HepG2 (cell line): ENCODE measurements around the gene SLC25A17. TPM values are rescaled to one million over a fixed set of nuclear protein-coding genes. Genes with fewer than 3 reads are reported as not detected.
A peak's percentile ranks its signal among the peaks of the same experiment; 100 is the strongest.

Experiments used
- CHD2 ChIP-seq: IDR thresholded peaks from 2 replicates; pipeline ENCODE4 v1.6.1; 2011; ENCODE audit warnings: low read depth, low read length, improper control_type of control experiment
- GABPB1 ChIP-seq: IDR thresholded peaks from 2 replicates; pipeline ENCODE4 v1.6.1; 2016; ENCODE audit warnings: mild to moderate bottlenecking, missing genetic modification reagents, moderate library complexity, missing compliant biosample characterization
- NFE2L2 ChIP-seq: fragments of 150-350 bp; IDR thresholded peaks from 2 replicates; pipeline ENCODE4 v1.6.1; 2014; ENCODE audit warnings: low read length
- RXRA ChIP-seq: sonication (generic); formaldehyde crosslinking; IDR thresholded peaks from 2 replicates; pipeline ENCODE4 v1.5.1; 2020; ENCODE audit warnings: missing genetic modification reagents
- SETDB1 ChIP-seq: sonication (generic); formaldehyde crosslinking; IDR thresholded peaks from 2 replicates; pipeline ENCODE4 v1.5.1; 2020; ENCODE audit warnings: missing genetic modification reagents, mild to moderate bottlenecking, borderline replicate concordance
- ZBTB7B ChIP-seq: sonication (generic); formaldehyde crosslinking; IDR thresholded peaks from 2 replicates; pipeline ENCODE4 v1.4.0; 2020; ENCODE audit warnings: missing genetic modification reagents
- ZFY ChIP-seq: sonication (generic); formaldehyde crosslinking; IDR thresholded peaks from 2 replicates; pipeline ENCODE4 v1.4.0; 2020; ENCODE audit warnings: missing genetic modification reagents
- ZNF235 ChIP-seq: sonication (generic); formaldehyde crosslinking; IDR thresholded peaks from 2 replicates; pipeline ENCODE4 v1.8.1; 2023; ENCODE audit warnings: mild to moderate bottlenecking, missing genetic modification reagents, borderline replicate concordance
- polyA plus RNA-seq, 8 experiments: library from polyadenylated mRNA; depleted of rRNA in 3 of 8; stranded (reverse) in 7 of 8; unstranded in 1 of 8; fragments of >200 nt; fragmentation: Illumina TruSeq in 4 of 8; extraction: Trizol in 4 of 8; gene quantifications; 2 replicates each; pipeline versions ENCODE4 v1.2.1 to v1.2.3, GENCODE V29; 2011 to 2016; ENCODE audit warnings: low read depth in 4 of 8, missing spikeins in 1 of 8, mixed read lengths in 1 of 8; ENCODE audit not compliant: insufficient read depth in 1 of 8
- total RNA-seq, 5 experiments: library from RNA; depleted of rRNA; stranded (reverse); fragments of >200 nt; fragmentation: Illumina TruSeq; extraction: Trizol; gene quantifications; 2 replicates each; pipeline ENCODE4 v1.2.3, GENCODE V29; 2016; ENCODE audit warnings: low read depth in 1 of 5
- TF ChIP-seq, protein P1 (sequence below): sonication (generic); formaldehyde crosslinking; IDR thresholded peaks from 2 replicates; pipeline ENCODE4 v1.4.0; 2020; ENCODE audit warnings: mild to moderate bottlenecking, missing genetic modification reagents
- TF ChIP-seq, protein P2 (sequence below): sonication (generic); formaldehyde crosslinking; conservative IDR thresholded peaks from 2 replicates; pipeline ENCODE4 v1.4.0; 2020; ENCODE audit warnings: missing genetic modification reagents
- TF ChIP-seq, protein P3 (sequence below): sonication (generic); formaldehyde crosslinking; IDR thresholded peaks from 2 replicates; pipeline ENCODE4 v1.8.0; 2022; ENCODE audit warnings: missing genetic modification reagents, mild to moderate bottlenecking, inconsistent platforms, borderline replicate concordance
- TF ChIP-seq, protein P4 (sequence below), 2 experiments: IDR thresholded peaks; 2 replicates each; pipeline ENCODE4 v1.6.1; 2011 to 2012; ENCODE audit warnings: low read length in 2 of 2, borderline replicate concordance in 1 of 2, low read depth in 1 of 2, mild to moderate bottlenecking in 1 of 2, moderate library complexity in 1 of 2
- TF ChIP-seq, protein P5 (sequence below): sonication (generic); IDR thresholded peaks from 2 replicates; pipeline ENCODE4 v1.6.1; 2016; ENCODE audit warnings: low read depth, borderline replicate concordance

SLC25A17 gene
- total and polyA plus RNA-seq, 2 of the 13 experiments (the other 11 are each of a cell fraction or from before 2014, with no cell fraction given) = 15.7 to 27.9 TPM

DNA sequence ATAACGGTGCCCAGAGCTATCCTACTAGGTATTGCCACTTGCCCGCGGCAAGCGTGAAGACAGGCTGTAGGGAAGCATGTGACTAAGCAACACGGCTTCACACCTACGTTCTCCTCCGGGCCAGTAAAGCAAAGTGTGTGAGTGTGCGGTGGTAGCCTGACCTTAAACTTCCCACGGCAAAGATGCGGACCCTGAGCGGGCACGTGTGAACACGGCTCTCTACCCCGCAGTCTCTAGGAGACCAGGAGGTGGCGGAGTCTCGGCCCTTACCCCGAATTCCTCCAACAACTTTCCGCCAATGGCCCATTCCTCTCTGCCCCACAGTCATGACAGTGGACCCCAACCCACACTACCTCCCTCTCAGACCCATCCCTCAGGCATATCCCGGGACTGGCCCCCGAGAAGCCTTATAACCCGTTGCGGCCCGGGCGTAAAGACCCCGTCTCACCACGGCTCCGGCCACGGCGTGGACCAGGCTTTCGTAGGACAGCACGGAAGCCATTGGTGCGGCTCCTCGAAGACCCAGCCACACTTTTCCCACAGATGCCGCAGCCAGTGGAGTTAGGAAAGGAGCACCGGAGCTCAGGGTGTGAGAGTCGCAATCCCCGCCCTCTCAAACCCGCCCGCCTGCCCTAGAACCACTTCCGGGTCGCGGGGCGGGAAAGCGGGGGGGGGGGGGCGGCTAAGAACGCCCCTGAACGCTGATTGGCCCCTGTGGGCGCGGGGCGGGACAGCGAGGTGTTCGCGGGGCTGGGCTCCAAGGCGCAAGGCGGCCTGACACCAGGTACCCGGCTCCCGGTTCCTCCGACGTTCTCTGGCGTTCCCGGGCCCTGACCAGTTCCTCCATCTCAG lies at the start of gene SLC25A17 (continued):
- TF ChIP-seq, protein P1, sequence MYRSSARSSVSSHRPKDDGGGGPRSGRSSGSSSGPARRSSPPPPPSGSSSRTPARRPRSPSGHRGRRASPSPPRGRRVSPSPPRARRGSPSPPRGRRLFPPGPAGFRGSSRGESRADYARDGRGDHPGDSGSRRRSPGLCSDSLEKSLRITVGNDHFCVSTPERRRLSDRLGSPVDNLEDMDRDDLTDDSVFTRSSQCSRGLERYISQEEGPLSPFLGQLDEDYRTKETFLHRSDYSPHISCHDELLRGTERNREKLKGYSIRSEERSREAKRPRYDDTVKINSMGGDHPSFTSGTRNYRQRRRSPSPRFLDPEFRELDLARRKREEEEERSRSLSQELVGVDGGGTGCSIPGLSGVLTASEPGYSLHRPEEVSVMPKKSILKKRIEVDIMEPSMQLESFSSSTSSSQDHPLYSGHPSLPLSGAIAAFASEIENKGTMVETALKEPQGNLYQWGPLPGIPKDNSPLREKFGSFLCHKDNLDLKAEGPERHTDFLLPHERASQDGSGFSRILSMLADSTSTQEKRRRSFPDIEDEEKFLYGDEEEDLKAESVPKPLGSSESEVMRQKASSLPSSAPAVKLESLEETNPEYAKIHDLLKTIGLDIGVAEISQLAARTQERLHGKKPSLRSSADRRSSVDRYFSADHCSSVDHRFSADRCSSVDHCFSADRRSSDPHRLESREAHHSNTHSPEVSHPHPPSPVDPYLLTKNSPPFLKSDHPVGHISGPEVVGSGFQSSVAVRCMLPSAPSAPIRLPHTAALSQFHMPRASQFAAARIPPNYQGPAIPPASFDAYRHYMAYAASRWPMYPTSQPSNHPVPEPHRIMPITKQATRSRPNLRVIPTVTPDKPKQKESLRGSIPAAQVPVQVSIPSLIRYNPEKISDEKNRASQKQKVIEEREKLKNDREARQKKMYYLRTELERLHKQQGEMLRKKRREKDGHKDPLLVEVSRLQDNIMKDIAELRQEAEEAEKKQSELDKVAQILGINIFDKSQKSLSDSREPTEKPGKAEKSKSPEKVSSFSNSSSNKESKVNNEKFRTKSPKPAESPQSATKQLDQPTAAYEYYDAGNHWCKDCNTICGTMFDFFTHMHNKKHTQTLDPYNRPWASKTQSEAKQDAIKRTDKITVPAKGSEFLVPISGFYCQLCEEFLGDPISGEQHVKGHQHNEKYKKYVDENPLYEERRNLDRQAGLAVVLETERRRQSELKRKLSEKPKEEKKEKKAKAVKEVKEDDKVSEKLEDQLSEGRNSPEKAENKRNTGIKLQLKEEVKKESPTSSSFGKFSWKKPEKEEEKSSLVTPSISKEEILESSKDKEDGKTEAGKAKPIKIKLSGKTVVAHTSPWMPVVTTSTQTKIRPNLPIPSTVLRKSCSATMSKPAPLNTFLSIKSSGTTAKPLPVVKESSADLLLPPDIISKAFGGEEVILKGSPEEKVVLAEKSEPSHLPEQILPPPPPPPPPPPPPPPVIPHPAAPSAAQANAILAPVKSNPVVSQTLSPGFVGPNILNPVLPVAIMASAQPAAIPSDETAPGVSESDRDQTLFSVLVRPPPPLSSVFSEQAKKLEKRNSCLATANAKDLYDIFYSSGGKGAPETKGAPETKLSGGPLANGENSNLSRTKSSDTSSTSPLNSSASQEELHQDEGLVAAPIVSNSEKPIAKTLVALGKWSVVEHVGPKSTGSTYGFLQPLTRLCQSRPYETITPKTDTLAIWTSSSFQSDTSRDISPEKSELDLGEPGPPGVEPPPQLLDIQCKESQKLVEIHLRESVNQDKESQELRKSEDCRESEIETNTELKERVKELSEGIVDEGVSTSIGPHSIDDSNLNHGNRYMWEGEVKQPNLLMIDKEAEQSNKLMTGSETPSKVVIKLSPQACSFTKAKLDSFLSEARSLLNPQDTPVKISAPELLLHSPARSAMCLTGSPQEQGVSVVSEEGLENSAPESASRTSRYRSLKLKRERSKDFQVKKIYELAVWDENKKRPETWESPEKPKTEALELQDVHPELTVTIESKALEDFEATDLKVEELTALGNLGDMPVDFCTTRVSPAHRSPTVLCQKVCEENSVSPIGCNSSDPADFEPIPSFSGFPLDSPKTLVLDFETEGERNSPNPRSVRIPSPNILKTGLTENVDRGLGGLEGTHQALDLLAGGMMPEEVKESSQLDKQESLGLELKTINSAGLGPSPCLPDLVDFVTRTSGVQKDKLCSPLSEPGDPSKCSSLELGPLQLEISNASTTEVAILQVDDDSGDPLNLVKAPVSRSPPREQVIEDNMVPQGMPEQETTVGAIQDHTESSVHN (CRISPR knock-in tag) = no peak
- TF ChIP-seq ZNF235 (CRISPR knock-in tag) (peak; percentile 78; the same call in 1 of the 2 replicates), ZFY (peak; percentile 65), NFE2L2 (no peak), RXRA (CRISPR knock-in tag) (peak; percentile 44; the same call in 1 of the 2 replicates), GABPB1 (CRISPR knock-in tag) (peak; percentile 98), ZBTB7B (CRISPR knock-in tag) (no peak), CHD2 (no peak), SETDB1 (CRISPR knock-in tag) (no peak)
- TF ChIP-seq, protein P2, sequence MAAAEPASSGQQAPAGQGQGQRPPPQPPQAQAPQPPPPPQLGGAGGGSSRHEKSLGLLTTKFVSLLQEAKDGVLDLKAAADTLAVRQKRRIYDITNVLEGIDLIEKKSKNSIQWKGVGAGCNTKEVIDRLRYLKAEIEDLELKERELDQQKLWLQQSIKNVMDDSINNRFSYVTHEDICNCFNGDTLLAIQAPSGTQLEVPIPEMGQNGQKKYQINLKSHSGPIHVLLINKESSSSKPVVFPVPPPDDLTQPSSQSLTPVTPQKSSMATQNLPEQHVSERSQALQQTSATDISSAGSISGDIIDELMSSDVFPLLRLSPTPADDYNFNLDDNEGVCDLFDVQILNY (CRISPR knock-in tag) = peak; percentile 71; the same call in 1 of the 2 replicates
- TF ChIP-seq, protein P3, sequence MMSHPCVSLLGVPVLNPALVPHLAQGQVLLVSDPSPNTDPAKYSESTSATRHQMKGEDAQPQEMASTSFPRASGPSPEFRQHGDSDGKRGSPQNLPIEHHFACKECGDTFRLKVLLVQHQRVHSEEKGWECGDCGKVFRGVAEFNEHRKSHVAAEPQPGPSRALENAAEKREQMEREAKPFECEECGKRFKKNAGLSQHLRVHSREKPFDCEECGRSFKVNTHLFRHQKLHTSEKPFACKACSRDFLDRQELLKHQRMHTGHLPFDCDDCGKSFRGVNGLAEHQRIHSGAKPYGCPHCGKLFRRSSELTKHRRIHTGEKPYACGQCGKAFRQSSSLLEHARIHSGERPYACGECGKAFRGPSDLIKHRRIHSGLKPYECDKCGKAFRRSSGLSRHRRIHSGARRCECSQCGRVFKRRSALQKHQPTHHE (CRISPR knock-in tag) = no peak
- TF ChIP-seq, protein P4, sequence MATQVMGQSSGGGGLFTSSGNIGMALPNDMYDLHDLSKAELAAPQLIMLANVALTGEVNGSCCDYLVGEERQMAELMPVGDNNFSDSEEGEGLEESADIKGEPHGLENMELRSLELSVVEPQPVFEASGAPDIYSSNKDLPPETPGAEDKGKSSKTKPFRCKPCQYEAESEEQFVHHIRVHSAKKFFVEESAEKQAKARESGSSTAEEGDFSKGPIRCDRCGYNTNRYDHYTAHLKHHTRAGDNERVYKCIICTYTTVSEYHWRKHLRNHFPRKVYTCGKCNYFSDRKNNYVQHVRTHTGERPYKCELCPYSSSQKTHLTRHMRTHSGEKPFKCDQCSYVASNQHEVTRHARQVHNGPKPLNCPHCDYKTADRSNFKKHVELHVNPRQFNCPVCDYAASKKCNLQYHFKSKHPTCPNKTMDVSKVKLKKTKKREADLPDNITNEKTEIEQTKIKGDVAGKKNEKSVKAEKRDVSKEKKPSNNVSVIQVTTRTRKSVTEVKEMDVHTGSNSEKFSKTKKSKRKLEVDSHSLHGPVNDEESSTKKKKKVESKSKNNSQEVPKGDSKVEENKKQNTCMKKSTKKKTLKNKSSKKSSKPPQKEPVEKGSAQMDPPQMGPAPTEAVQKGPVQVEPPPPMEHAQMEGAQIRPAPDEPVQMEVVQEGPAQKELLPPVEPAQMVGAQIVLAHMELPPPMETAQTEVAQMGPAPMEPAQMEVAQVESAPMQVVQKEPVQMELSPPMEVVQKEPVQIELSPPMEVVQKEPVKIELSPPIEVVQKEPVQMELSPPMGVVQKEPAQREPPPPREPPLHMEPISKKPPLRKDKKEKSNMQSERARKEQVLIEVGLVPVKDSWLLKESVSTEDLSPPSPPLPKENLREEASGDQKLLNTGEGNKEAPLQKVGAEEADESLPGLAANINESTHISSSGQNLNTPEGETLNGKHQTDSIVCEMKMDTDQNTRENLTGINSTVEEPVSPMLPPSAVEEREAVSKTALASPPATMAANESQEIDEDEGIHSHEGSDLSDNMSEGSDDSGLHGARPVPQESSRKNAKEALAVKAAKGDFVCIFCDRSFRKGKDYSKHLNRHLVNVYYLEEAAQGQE (IDR thresholded peaks at IDR 0.05; ENCODE audit: borderline replicate concordance in 1 of 2, low read depth in 1 of 2, low read length in 2 of 2) = no peak
- TF ChIP-seq, protein P5, sequence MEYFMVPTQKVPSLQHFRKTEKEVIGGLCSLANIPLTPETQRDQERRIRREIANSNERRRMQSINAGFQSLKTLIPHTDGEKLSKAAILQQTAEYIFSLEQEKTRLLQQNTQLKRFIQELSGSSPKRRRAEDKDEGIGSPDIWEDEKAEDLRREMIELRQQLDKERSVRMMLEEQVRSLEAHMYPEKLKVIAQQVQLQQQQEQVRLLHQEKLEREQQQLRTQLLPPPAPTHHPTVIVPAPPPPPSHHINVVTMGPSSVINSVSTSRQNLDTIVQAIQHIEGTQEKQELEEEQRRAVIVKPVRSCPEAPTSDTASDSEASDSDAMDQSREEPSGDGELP = peak; percentile 39; the same call in 1 of the 2 replicates
